Camera-type eye (tissue), 1 donor: ENCODE data around the gene PFKFB4. TPM values are rescaled to one million over a fixed set of nuclear protein-coding genes. Genes with fewer than 3 reads are reported as not detected.

Experiments used
- total RNA-seq: library from RNA; depleted of rRNA; stranded (reverse); fragments of >200 nt; gene quantifications from one replicate; pipeline ENCODE4 v1.2.3, GENCODE V29; 2014

PFKFB4 gene
- 9.6 TPM for total RNA-seq

DNA sequence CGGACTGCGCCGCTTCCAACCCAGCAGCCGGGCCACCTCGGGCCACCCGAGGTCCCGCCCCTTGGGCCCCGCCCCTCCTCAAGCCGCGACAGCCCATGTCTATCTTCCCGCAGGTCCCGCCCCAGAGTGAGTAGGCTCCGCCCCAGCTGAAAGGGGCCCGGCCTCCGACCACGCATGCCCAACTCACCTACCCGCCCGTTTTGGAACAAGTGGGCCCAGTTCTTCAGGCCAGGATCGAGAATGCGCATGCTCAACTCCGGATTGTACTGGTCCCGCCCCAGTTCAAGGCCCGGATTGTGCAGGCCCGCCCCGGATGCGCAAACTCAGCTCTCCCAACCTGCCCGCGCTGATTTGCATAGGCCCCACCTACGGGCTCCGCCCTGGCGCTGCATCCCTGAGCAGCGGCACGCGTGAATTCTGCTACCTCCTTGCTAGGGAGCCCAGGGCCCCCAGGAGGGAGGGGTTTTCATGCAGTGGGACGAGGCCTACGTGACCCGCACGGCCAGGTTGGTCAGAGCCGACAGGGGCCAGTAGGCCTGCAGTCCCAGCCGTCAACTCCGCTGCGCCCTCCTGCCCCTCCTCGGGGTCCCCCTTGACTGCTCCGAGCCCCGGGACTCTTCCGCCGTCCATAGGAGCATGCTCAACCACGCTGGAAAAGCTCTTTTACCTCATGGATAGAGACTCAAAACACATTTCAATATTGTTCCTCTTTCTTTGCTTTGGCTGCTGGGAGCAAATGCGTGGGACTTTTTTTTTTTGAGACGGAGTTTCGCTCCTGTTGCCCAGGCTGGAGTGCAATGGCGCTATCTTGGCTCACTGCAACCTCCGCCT, at the start of gene PFKFB4:
Gene PFKFB4, minus strand, starts transcription at position 8 of the 831 bp plus-strand sequence. CDS start 26 bp downstream, outside the sequence.

DNA sequence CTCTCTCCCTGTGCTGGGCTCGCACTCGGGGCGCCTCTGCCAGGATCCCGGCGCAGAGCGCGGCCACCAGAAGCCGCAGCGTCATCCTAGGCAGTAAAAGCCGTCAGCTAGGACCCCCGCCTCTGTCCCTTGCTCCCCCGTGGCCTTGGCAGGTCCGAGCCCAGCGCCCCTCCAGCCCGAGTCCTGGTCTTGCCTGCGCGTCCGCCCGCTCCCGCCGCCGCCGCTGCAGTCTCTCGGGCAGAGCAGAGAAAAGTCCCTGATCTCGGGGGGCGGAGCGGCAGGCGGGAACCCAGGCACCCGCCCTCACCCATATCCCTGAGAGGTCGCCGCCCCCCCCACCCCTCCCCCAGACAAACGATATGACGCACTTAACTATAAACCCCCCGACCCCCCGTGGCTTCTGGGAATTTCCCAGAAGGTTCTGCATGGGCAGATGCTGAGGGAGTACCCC, 38.5 kb upstream of the PFKFB4 start, which contains the start of gene COL7A1:
Gene COL7A1, minus strand, starts transcription at position 255 of the 451 bp plus-strand sequence. Its CDS starts 170 bp downstream, at position 85.

DNA sequence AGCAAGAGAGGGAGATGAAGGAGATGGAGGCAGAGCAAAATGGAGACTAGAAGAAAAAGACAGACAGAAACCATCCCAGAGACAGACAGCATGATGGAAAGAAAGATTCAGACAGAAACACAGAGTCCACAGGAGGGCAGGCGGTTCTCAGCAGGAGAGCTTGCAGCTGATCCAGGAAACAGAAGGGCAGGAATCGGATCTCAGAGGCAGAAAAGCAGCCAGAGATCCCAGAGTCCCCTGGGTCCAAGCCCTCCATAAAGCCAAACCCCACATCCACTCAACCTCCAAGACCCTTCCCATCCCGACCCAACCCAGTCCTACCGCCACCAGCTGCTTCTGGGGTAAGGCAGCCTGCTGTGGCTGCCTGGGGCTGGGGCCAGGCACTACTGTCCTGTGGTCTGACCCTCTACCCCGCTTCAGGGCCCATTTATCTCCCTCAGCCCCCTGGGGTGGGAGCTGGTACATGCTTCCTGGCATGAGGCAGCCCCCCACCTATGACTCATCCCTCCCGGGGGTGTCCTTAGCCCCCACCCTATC, 6.8 kb upstream of the PFKFB4 start, which contains the start of gene UCN2:
Gene UCN2, minus strand, starts transcription at position 400 of the 537 bp plus-strand sequence. CDS start 657 bp downstream, outside the sequence.

DNA sequence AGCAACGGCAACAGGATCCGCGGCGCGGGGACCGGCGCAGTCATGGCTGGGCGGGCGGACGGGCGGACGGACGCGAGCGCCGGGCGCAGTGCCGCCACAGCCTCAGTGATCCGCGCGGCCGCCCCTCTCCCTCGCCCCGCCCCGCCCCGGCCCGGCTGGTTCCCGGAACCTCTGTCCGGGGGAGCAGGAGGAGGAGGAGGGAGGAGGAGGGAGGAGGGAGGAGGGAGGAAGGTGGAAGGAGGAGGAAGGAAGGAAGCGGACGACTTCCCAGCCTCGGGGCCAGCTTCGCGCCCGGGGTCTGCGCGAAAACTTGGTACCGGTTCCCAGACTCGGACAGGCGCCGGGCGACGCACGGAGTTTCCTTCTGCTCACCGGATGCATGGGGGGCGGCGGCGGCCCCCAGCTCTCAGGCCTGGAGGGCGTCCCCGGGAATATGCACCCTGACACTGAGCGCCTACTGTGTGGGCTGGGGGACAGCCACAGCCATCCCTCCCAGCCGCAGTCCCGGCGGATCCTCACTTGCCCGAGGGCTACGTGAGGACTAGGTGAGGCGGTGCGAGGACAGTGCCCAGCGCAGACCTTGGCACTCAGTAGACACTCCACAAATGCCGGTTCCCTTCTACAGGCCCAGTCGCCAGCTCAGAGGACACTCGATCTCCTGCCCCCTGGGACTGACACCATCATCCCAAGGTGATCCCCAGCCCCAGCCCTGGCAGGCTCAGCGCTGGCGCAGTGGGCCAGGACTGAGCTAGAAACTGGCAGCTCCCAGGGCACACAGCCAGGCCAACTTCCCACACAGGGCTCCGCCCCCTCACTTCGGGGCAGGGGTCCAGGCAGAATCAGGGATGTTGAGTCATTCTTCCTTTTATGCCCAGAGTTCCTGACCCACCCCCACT, 52.3 kb downstream of the PFKFB4 start, which contains the start of gene SHISA5:
Gene SHISA5, minus strand, starts transcription at position 124 of the 896 bp plus-strand sequence. Its CDS starts 80 bp downstream, at position 44.

Other genes with a start within 250 kb of the PFKFB4 start
- gene SPINK8, start 223.1 kb downstream of the PFKFB4 start, total RNA-seq: not detected
- not detected for gene FBXW12, start 184.6 kb downstream of the PFKFB4 start, total RNA-seq
- gene PLXNB1, start 126.7 kb downstream of the PFKFB4 start, total RNA-seq: 92.6 TPM
- gene CCDC51, start 116.7 kb downstream of the PFKFB4 start, total RNA-seq: 10.4 TPM
- 194 TPM for gene TMA7, start 116.5 kb downstream of the PFKFB4 start, total RNA-seq
- gene ATRIP, start 110.1 kb downstream of the PFKFB4 start, total RNA-seq: 8.9 TPM
- gene SHISA5, start 52.6 kb downstream of the PFKFB4 start, total RNA-seq: 56.9 TPM
- 0.33 TPM for gene UCN2, start 7.0 kb upstream of the PFKFB4 start, total RNA-seq
- gene COL7A1, start 38.5 kb upstream of the PFKFB4 start, total RNA-seq: 21.8 TPM
- gene UQCRC1, start 52.8 kb upstream of the PFKFB4 start, total RNA-seq: 184 TPM
- gene TMEM89, start 65.0 kb upstream of the PFKFB4 start, total RNA-seq: not detected
- 13.1 TPM for gene SLC26A6, start 78.7 kb upstream of the PFKFB4 start, total RNA-seq
- gene CELSR3, start 106.1 kb upstream of the PFKFB4 start, total RNA-seq: 26.3 TPM
- 17.0 TPM for gene NCKIPSD, start 129.1 kb upstream of the PFKFB4 start, total RNA-seq
- 111 TPM for gene IP6K2, start 160.4 kb upstream of the PFKFB4 start, total RNA-seq